Hepatic stellate cell (primary cell): ENCODE data around the gene TTC7B.

Source experiments
- DNase-seq: peaks from one replicate; pipeline ENCODE4 v3.0.0; 2011; ENCODE audit warnings: low spot score

Gene TTC7B

DNA sequence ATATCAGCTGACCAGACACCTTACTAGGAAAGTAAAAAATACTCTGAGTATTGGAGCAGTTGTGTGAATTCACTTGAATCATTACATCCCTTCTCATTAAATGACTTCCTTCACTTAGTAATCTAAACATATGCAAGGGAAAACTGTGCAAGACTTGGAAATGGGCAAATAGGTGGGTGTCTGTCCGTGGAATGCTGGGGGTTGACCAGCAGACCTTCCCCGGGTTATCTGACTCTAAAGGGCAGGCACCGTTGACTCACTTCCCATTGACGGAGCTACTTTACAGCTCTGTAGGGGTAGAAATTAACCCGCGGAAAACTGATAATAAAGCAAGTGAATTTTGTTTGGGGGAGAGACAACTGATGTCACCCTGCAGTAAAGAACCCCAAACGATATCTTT lies 199.3 kb downstream of the TTC7B start:
- no peak for DNase-seq

DNA sequence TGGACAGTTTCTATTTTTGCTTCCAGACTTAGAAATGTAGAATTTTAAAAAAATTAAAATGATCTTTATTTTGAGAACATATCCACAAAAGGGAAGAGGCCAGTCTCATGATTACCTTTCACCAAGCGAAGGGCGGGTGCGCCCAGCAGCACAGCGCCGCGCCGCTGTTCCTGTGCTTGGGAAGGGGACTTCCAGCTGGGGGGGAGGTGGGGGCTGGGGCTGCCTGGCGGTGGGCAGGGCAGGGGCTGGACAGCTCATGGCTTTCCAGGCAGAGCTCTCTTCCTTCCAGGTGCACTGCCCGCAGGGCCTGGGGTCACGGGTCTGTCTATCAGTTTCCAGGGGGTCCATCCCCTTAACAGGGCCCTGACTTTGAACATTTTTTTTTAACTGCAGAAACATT lies 199.9 kb downstream of the TTC7B start:
- DNase-seq, result no peak

DNA sequence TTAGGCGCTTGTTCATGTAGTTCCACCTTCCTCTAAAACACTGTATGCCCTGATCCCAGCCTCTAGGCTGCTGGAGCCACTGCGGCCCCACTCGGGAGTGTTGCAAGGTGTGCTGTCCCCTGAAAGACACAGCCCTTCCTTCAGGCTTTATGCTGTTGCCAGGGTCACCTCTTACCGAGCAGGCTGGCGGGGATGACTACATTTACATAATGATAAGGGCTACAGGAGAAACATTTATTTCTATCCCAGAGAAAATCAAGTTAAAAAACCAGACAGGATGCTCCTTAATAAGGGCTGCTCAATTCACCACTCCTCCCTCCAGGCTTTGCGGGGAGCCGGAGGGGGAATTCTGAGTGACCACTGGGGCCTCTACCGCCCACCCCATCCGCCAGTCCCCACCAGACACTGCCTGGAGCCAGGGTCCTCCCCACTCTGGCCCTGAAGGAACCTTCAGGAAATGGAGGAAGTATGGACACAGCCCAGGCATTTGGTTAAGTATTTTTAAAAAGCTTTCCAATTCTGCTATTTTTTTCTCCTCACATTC lies 200.6 kb downstream of the TTC7B start:
- DNase-seq, result no peak

DNA sequence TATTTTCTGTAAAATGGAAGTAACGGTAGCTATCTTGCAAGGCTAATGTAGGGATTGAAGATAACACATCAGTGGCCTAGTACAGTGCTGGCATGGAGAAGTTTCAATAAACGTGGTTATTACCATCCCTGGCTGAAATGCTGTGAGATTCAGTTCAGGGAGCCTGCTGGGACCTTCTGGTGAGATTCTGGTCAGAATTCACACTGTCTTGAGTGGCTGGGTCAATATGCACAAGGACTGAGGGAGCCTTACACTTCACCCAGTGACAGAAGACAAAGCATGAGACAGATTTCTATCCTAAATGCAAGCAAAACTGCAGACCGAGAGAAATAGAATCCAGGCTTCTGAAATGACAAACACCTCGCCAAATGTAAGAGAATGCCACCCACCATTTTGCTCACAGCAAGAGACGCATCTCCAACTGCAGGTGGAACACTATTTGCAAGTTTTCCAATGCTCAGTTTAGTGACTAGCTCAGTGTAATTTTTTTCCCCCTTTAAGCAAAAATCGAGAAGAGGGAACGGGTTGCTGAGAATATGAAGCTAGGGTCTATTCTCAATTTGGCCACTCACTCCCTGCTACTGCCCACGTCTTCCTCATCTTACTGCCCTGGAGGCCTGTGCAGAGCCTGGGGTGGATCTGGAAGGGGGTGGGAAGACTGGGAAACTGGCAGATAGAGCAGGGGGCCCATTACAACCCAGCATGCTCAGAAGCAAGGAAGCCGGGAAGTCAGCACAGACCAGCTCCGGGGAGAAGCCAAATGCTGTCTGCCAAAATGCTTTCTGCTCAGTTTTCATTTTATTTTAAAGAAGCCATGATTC lies 201.3 kb downstream of the TTC7B start:
- DNase-seq, result no peak

DNA sequence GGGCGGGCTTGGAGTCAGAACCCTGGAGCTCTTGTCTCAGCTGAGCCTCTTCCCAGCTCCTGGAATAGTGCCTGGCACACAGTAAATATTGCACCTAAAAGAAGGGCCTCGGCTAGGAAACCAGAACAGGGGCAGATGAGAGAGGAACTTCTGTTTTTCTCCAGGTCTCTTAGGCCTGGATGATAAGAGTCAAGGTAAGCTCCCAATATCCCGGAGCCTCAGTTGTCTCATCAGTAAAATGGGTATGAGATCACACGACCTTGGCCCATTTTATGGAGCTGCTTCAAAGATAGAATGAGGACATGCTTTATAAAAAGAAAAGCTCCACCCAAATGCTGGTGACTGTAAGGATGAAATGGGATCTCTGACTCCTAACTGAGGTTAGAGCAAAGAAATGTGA lies 202.2 kb downstream of the TTC7B start:
- DNase-seq, result no peak

DNA sequence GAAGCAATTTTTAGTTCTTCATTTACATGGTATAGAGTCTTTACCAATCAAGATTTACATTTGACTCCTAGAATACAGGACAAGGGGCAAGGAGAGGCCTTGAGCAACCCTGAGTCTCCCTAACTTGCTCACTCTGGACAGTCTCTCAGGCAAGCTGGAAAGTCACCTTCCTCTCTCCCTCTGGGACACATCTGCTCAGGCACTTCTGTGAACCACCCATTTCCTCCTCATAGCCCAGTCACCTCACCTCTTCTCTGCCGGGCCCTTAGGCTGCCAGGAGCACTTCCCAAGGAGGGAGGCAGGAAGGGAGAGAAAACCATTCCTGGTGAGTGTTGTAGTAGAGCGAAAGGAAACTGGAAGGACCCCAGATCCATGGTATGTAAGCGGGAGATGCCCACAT lies 202.8 kb downstream of the TTC7B start:
- no peak for DNase-seq

DNA sequence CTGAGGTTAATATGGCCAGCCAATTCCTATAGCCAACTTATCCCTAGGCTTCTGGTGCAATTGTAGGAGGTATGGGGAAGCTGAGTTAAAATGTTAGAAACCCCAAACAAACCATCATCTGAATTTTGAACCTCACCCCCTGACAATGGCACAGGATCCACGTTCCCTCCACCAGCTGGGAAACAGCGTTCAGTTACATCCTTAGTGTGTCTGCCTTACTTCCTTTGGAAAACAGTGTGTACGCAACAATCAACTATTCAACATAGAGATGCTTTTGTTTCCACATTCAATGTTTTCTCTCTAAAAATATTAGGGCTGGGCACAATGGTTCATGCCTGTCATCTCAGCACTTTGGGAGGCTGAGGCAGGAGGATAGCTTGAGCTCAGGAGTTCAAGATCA lies 203.4 kb downstream of the TTC7B start:
- DNase-seq, result no peak

DNA sequence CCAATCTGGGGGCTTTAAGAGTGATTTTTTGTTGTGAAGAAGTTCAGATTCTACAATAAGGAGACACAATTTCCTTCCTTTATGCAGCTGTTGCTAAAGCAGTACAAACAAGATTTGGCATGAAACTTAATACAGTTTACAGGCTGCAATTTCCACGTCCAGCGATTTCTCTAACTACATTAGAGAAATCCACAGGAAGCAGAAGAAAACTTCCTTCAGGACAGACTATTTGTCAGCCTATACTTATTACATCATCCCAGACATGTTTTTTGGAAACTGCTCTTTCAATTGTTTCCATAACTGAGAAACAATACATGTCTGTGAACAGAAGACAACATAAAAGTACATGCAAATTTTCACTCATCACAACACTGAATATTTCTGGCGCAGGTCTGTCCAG lies 204.3 kb downstream of the TTC7B start:
- no peak for DNase-seq

DNA sequence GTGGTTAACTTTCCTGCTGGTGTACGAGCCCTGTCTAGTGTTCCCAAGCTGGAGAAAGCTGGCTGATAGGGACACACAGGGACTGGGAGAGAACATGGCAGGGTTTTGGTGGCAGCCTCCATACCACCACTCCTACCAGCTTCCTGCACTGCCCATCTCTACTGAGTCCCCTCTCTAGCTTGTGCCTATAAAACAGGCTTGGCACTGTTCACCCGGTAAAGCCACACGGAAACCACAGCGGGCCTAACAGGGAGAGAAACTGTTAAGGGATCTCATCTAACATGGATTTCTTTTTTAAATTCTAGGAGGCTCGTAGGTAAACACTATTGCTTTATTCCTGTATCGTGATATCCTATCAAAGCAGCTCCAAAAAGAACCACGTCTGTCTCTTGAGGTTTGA lies 204.7 kb downstream of the TTC7B start:
- DNase-seq, result no peak

DNA sequence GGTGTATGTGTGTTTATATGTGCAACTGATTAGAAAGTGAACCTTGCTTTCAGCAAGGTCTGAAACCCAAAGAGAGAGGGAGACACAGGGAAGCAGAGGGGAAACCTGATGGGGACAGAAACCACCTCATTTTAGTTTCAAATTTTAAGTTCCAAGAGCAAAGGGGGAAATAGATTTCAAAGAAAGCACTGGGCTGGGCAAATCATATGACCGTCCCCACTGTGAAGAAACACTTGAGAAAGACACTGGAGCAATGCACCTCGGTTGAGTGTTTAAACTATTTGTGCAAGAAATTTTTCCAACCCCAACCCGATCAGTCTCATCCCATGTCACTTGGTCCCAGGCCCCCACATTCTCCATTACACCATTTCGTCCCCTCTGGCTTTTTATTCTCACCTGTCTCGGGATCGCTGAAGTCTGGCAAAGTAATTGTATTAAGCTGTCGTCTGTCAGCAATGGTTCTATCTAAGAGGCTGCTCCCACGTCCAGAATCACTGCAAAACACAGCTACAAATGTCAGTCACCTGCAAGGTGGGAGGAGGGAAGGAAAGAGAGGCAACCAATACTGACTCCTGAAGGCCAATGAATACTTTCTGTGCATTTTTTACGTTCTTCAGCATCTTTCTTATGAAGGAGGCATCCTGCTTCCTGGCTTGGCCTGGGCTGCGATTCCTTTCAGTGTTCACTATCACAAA lies 205.7 kb downstream of the TTC7B start:
- no peak for DNase-seq

DNA sequence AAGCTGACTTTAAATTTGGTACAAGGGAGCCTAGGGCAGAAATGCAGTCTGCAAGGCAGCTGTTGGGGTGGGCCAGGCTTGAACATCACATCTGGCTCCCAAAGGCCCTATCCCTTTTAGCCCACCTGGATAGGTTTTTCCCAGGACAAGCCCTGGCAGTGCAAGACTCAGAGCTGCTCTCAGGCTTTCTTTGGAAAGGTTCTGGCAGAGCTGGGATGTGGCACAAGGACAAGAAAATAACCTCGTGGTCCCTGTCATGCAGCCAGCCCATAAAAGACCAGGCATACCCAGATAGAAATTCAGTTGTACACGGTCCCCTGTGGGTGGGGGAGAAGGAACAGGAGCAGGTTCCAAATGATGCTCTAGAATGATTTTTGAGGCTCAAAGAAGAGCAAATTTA lies 206.9 kb downstream of the TTC7B start:
- no peak for DNase-seq

DNA sequence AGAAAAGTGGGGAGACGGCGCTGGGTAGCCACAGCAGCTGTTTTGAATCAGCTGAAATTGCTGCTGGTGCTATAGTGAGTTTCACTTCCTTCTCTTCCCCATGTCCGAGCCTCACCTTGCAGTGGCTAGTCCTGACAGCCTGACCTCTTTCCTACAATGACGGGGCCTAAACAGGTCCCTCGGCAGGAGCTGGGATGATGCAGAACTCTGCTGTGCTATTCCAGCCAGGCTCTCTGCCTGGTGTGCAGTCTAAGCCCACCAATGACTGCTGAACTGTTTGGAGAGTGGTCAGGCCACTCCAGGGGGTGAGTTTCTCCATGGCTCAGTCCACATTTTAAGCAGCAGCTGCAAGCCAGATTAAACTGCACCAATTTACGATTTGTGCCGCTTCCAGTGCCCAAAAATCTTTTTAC lies 207.3 kb downstream of the TTC7B start:
- DNase-seq, result no peak

DNA sequence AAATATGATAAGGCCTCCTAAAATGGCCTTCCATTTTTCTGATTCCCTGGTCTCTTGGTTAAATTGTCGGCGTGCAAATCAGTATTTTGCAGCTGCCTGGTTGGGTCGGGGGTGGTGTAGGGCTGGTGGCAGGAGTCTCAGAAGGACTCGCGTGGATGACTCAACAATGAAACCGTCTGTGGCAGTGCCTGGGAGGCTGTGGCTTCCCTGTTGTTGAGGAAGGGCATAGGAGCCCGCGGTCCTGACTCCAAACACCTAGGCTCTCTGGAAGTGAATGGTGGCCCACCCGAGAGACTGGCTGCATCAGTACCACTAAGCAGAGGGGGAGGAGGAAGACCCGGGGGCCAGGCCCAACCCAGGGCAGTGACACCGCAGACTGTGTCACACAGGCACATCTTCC lies 207.9 kb downstream of the TTC7B start:
- DNase-seq, result no peak

DNA sequence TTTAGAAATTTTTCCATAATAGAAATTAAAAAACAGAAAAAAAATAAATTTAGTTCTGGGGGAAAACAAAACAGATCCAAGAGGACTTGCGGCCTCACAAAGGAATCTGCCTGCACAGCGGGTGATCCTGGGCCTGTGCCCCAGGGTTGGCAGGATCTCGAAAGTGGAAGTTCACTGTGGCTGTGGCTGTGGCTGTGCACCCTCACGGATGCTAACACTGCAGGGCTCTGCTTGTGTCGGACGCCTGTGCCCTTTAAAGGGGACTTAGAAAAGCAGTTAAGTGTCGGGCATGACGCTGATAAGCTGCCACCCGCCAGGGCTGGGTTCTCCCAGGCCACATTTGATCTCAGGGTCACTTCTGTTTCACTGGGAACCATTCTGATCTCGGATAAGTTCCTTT lies 209.1 kb downstream of the TTC7B start:
- DNase-seq, result no peak

DNA sequence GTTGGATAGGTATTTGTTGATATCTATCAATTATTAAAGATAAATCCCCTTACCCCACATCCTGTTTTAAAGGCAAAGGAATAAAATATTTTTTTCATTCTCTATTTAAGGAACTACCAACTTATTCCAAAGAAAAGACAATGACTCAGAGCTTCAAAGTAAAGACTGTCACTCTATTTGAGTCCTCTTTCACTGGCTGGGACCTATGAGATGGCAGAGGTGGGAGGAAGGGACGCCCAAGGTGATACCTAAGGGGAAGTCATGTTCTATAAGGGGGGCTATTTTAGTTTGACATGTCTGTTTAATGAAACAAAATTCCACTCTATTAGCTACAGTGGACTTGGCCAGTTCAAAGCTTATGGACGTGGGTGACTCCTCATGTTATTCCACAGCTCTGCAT lies 209.8 kb downstream of the TTC7B start:
- DNase-seq, result no peak

DNA sequence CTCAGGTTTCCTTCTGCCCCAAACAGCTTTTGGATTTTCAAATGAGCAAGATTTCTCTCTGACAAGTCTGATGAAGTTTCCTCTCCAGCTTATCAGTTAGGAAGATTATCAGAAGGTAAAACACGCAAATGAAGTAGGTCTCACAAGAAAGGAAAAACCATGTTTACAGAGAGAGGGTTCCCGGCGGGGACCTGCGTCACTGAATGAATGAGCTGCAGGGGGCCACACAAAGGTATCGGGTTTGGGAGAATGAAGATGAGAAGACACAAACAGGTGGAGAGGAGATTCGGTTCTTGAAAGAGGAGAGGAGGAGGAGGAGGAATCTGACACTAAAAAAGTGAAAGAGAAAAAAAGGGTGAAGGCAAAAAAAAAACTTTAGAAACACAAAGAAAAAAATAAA lies 210.8 kb downstream of the TTC7B start:
- no peak for DNase-seq

DNA sequence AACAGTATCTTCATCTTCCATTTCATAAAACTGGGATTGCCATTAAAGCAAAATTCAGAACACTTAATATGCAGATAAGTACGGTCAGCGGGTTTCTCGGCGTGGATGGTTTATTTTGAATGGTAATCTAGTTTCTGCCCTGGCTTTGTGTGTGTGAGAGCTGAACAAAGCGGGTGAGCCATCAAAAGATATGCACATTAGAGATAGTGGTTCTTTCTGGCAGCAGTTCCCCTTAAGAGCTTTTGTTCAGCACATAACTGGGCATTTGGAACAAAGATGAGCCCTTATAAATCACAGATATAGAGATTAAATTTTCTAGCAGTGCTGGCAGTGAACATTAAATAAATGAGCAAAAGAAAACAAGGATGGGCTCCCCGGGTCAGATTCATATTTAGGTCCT lies 211.9 kb downstream of the TTC7B start:
- no peak for DNase-seq

DNA sequence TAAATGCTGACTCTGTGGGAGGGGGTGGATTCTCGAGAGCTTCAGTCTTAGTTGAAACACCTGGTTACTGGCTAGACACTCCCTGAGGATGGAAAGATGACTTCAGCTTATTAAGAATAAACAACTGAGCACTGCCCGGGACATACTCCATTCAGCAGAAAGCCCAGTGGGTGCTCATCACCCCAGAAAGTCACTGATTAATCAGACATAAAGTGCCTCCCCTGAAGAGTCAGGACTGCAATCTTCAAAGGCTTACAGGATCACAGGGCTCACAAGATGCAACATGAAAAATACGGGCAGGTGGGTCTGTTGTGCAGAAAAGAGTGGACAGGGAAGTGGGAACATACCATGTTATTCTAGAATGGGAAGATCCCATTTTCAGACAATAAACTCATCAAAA lies 212.4 kb downstream of the TTC7B start:
- no peak for DNase-seq

DNA sequence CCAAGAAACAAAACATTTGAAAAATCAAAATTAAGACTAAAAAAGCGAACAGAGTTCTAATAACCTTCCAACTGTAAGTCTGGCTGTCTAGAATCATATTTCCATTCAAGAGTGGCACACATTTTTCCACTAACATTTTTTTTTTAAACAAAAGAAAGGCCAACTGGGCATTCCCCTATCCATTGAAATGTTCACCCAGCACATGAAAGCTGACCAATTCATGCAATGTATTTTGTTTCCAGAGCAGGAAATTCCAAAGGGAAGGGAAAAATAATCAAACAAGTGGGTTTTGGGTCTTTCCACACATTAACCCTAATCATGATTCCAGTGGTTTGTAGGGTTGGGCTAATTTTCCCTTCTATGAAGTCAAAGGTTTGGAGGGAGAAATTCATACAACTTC lies 212.9 kb downstream of the TTC7B start:
- DNase-seq, result no peak

DNA sequence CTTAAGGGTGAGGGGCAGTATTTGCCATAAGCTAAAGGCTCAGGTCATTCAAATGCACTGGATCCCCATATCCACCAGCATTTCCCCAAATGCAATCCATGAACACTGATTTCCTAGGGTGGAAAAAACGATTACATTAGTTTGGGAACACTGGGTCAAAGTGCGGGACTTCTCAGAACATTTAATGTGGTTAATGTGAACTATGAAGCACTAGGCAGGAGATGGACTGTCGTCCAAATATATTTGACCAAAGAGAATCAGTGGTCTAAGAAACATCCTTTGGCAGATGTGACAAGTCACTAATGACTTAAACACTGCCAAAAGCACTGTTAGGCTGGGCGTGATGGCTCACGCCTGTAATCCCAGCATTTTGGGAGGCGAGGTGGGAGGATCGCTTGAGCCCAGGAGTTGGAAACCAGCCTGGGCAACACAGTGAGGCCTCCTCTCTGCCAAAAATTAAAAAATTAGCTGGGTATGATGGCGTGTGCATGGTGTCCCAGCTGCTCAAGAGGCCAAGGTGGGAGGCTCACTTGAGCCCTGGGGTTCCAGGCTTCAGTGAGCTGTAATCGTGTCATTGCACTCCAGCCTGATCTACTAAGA lies 214.0 kb downstream of the TTC7B start:
- DNase-seq, result no peak

DNA sequence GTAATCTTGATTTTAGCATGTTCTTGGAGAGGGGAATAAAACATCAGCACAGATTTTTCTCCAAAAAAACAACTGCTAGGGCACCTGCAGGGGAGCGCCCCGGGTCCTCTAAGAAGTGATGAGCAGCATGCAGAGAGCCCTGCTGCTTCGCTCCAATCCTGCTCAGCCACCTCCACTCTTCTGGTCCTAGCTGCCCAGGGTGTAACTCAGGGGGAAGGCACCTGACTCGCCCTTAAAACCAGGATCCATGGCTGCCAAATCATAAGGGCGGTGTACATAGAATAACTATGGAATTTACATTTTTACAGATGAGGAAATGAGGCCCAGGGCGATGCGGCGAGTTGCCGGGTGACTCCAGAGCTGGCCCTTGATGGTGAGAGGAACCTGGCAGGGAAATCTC lies 214.7 kb downstream of the TTC7B start:
- no peak for DNase-seq

DNA sequence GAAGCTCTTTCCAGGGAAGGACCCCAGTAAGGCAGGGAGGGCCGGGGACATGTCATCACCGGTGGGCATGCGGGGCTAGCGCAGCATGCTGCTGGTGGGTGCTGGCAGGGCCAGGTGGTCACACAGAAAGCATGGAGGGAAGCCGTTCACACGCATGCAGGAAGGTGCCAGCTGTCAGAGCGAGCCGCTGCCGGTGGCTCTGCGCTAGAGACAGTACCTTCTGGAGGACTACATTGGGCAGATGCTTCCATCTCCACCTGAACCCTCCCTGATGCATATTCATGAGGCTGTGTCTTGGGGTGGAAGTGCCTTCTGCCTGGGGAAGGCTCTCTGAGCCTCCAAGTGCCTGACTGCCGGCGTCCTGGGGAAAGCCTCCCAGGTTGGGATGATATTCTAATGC lies 215.6 kb downstream of the TTC7B start:
- DNase-seq, result no peak
